ENCODE measurements around the gene NME4. TPM values are rescaled to one million over a fixed set of nuclear protein-coding genes. Genes with fewer than 3 reads are reported as not detected.

NME4 gene
- total RNA-seq, 4 donors from 2014 or later: 26.7 to 99.6 (median 47.8) TPM

GRCh38 chr16:373848-374615 is 23.0 kb upstream of the NME4 start:
- Histone ChIP-seq H3K27ac (no peak overlapping the region), H3K36me3 (peaks cover 0 to 72% (median 9%) of the 10 kb centered on the region in 3 donors), H3K4me3 (no peak overlapping the region), H3K4me1 (peaks cover 0 to 27% (median 12%) of the 10 kb centered on the region in 4 donors), H3K27me3 (no peaks in the 10 kb centered on the region), H3K9me3 (no peaks in the 10 kb centered on the region)
- DNase-seq (ENCODE audit: low spot score in 2 of 2): no peak
- 89% methylated on average over 21 to 30 of the region's 44 CpGs for WGBS, 2 donors
- no peak for TF ChIP-seq EP300 (IDR thresholded peaks at IDR 0.05)
- no peak for TF ChIP-seq POLR2A (IDR thresholded peaks at IDR 0.05)
- no peak for TF ChIP-seq CTCF (IDR thresholded peaks at IDR 0.05)

DNA sequence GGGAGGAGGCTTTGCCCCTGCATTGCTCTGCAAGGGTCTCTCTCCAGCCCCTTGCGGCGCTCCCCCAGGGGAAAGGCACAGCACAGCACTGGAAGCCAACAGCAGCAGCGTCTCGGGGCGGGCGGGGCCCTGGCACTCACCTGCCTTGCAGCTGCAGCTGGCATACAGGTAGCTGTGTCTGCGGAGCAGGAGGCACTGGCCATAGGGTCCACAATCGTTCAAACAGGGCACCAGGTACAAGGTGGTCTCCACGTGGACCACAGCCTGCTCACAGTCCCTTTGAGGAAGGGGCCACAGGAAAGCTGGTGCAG is 22.4 kb upstream of the NME4 start:
- Histone ChIP-seq H3K9me3 (no peaks in the 10 kb centered on the region), H3K27me3 (no peaks in the 10 kb centered on the region), H3K4me1 (peaks cover 0 to 27% (median 11%) of the 10 kb centered on the region in 4 donors), H3K27ac (no peak overlapping the region), H3K36me3 (peaks cover 0 to 67% (median 9%) of the 10 kb centered on the region in 3 donors), H3K4me3 (no peak overlapping the region)
- no peak for DNase-seq (ENCODE audit: low spot score in 2 of 2)
- WGBS, 2 donors: 89 to 93% methylated on average over 8 to 9 of the region's 9 CpGs
- no peak for TF ChIP-seq EP300 (IDR thresholded peaks at IDR 0.05)
- TF ChIP-seq POLR2A (IDR thresholded peaks at IDR 0.05): no peak
- TF ChIP-seq CTCF (IDR thresholded peaks at IDR 0.05): no peak

DNA sequence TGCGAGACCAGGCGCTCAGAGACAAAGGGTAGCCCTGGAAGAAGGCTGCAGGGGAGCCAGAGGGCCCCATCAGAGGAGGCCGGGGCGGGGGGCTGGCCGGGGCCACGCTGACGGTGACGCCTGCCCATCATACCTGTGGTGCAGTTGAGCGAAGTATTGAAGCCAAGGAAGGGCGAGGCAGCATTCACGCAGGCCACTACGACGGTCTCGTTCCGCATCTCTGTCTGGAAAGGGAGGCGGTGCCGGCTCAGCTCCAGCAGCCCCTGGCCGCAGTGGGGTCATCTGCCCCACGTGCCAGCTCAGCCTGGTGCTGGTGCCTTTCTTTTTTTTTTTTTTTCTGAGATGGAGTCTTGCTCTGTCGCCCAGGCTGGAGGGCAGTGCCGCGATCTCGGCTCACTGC is 21.8 kb upstream of the NME4 start:
- no peak overlapping the region for H3K4me3 ChIP-seq
- H3K4me1 ChIP-seq: peaks cover 0 to 28% (median 6%) of the 10 kb centered on the region in 4 donors
- H3K36me3 ChIP-seq: peaks cover 0 to 67% (median 9%) of the 10 kb centered on the region in 3 donors
- H3K27me3 ChIP-seq: no peaks in the 10 kb centered on the region
- H3K27ac ChIP-seq: no peak overlapping the region
- TF ChIP-seq EP300 (IDR thresholded peaks at IDR 0.05): no peak
- TF ChIP-seq POLR2A (IDR thresholded peaks at IDR 0.05): no peak
- TF ChIP-seq CTCF (IDR thresholded peaks at IDR 0.05): no peak
- H3K9me3 ChIP-seq: no peaks in the 10 kb centered on the region
- WGBS, 2 donors: 90 to 92% methylated on average over 23 of the region's 23 CpGs
- no peak for DNase-seq (ENCODE audit: low spot score in 2 of 2)

- TF ChIP-seq EP300 (IDR thresholded peaks at IDR 0.05): no peak
- no peak for TF ChIP-seq CTCF (IDR thresholded peaks at IDR 0.05)
- TF ChIP-seq POLR2A (IDR thresholded peaks at IDR 0.05): no peak
- no peak for DNase-seq (ENCODE audit: low spot score in 2 of 2)
- no peaks in the 10 kb centered on the region for H3K27me3 ChIP-seq
- H3K4me1 ChIP-seq: peaks cover 0 to 31% (median 8%) of the 10 kb centered on the region in 4 donors
- H3K27ac ChIP-seq: no peak overlapping the region
- 89 to 94% methylated on average over 23 to 44 of the region's 44 CpGs for WGBS, 2 donors
- peaks cover 0 to 67% (median 9%) of the 10 kb centered on the region in 3 donors for H3K36me3 ChIP-seq
- H3K4me3 ChIP-seq: no peak overlapping the region
- no peaks in the 10 kb centered on the region for H3K9me3 ChIP-seq
These were observed 20.8 kb upstream of the NME4 start for GRCh38 chr16:375927-376816.

All from tibial nerve (tissue), 4 donors.